ENCODE measurements around the gene MAGEA9B. TPM values are rescaled to one million over a fixed set of nuclear protein-coding genes. Genes with fewer than 3 reads are reported as not detected.
"Not testable (repeated sequence)": the region's sequence is repeated elsewhere in the genome, so short reads cannot be mapped to it uniquely, and the experiment has no call there.

The MAGEA9B gene
- total RNA-seq, 4 donors from 2014 or later = not detected

DNA sequence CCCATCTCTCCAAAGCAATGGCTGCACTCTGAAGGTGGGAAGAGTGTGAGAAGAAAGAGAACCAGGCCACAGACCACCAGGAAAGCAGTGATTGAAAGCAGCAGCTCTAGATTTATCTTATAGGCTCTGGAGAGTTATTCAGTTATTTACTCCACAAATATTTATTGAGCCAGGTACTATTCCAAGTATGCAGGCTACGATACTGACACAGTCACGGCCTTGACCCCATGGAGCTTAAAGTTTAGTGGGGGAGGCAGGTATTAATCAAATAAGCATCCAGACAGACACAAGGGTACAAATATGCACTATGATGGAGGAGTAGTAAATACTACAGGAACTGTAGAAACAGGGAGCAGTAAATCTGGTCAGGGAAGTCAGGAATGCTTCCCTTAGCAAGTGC, 41.5 kb upstream of the MAGEA9B start:
- Histone ChIP-seq H3K4me3 (no peak overlapping the region), H3K36me3 (no peaks in the 10 kb centered on the region), H3K4me1 (peaks cover 13 to 22% of the 10 kb centered on the region in 2 donors), H3K27me3 (no peaks in the 10 kb centered on the region), H3K9me3 (no peaks in the 10 kb centered on the region), H3K27ac (no peak overlapping the region)
- in situ Hi-C loops (cut with MboI; ENCODE audit: low sequenced_read_pairs in 4 of 4) = loop anchor here in 1 of 4 donors (25.0 kb wide), 1 partner anchor 1716 kb away; the partner anchor contains the start of gene FMR1
- DNase-seq (no peak), ATAC-seq (no peak)
- TF ChIP-seq, protein P1, sequence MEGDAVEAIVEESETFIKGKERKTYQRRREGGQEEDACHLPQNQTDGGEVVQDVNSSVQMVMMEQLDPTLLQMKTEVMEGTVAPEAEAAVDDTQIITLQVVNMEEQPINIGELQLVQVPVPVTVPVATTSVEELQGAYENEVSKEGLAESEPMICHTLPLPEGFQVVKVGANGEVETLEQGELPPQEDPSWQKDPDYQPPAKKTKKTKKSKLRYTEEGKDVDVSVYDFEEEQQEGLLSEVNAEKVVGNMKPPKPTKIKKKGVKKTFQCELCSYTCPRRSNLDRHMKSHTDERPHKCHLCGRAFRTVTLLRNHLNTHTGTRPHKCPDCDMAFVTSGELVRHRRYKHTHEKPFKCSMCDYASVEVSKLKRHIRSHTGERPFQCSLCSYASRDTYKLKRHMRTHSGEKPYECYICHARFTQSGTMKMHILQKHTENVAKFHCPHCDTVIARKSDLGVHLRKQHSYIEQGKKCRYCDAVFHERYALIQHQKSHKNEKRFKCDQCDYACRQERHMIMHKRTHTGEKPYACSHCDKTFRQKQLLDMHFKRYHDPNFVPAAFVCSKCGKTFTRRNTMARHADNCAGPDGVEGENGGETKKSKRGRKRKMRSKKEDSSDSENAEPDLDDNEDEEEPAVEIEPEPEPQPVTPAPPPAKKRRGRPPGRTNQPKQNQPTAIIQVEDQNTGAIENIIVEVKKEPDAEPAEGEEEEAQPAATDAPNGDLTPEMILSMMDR (IDR thresholded peaks at IDR 0.05 in 4 of 5, conservative IDR thresholded peaks at IDR 0.05 in 1 of 5) = no peak
- TF ChIP-seq POLR2A (IDR thresholded peaks at IDR 0.05) = no peak
- intact Hi-C loops (cut with DNase I; ENCODE audit: low total_unique reads) = loop anchor here (5.0 kb wide), 1 partner anchor 141 kb away; no protein-coding TSS in a partner anchor

DNA sequence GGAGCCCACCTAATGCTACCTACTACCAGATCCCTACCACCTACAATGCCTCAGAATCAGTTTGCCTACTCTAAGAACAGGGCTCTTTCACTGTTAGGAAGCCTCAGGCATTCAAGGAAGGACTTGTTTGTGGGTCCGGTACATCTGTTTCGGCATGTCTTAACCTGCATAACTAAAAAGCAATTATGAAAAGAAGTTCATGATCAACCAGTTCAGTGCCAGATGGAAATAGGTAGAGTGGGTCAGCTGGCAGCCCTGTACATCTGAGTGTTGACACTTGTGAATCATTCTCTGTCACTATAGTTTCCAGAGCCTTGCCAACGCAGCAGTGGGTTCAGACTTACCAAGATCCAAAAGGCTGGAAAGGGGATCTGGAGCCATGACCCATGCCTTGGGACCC, 41.0 kb upstream of the MAGEA9B start:
- ATAC-seq (no peak), DNase-seq (no peak)
- in situ Hi-C loops (cut with MboI; ENCODE audit: low sequenced_read_pairs in 4 of 4) (loop anchor here in 1 of 4 donors (25.0 kb wide), 1 partner anchor 1716 kb away; the partner anchor contains the start of gene FMR1), intact Hi-C loops (cut with DNase I; ENCODE audit: low total_unique reads) (loop anchor here (5.0 kb wide), 1 partner anchor 141 kb away; no protein-coding TSS in a partner anchor)
- Histone ChIP-seq H3K9me3 (no peaks in the 10 kb centered on the region), H3K36me3 (no peaks in the 10 kb centered on the region), H3K27ac (no peak overlapping the region), H3K4me1 (peaks cover 18 to 27% of the 10 kb centered on the region in 2 donors), H3K27me3 (no peaks in the 10 kb centered on the region), H3K4me3 (no peak overlapping the region)
- TF ChIP-seq, protein P1 (IDR thresholded peaks at IDR 0.05 in 4 of 5, conservative IDR thresholded peaks at IDR 0.05 in 1 of 5) = no peak
- TF ChIP-seq POLR2A (IDR thresholded peaks at IDR 0.05) = no peak

DNA sequence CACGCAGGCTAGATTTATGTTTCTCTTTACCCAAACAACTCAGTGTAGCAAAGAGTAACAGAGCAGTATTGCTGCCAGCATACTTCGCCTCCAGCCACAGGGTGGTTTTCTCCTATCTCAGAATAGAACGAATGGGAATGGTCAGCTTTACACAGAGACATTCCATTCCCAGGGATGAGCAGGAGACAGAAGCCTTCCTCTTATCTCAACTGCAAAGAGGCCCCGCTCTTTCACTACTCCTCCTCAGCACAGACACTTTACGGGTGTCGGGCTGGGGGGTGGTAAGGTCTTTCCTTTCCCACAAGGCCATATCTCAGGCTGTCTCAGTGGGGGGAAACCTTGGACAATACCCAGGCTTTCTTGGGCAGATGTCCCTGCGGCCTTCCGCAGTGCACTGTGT, 39.6 kb upstream of the MAGEA9B start:
- H3K9me3 ChIP-seq, H3K27ac ChIP-seq, H3K36me3 ChIP-seq, H3K27me3 ChIP-seq, H3K4me3 ChIP-seq, ATAC-seq, DNase-seq: not testable (repeated sequence)
- peaks cover 18 to 29% of the 10 kb centered on the region in 2 donors for H3K4me1 ChIP-seq
- in situ Hi-C loops (cut with MboI; ENCODE audit: low sequenced_read_pairs in 4 of 4) = loop anchor here in 1 of 4 donors (25.0 kb wide), 1 partner anchor 1715 kb away; the partner anchor contains the start of gene FMR1
- intact Hi-C loops (cut with DNase I; ENCODE audit: low total_unique reads) = loop anchor here (5.0 kb wide), 1 partner anchor 140 kb away; no protein-coding TSS in a partner anchor

DNA sequence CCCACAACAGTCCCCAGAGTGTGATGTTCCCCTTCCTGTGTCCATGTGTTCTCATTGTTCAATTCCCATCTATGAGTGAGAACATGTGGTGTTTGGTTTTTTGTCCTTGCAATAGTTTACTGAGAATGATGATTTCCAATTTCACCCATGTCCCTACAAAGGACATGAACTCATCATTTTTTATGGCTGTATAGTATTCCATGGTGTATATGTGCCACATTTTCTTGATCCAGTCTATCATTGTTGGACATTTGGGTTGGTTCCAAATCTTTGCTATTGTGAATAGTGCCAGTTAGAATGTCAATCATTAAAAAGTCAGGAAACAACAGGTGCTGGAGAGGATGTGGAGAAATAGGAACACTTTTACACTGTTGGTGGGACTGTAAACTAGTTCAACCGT, 32.4 kb upstream of the MAGEA9B start:
- not testable (repeated sequence) for DNase-seq
- in situ Hi-C loops (cut with MboI; ENCODE audit: low sequenced_read_pairs in 4 of 4) = loop anchor here in 2 of 4 donors (25.0 kb wide), 1 partner anchor 107 kb away; the partner anchor contains the start of gene IDS (in 2 of the 2)

DNA sequence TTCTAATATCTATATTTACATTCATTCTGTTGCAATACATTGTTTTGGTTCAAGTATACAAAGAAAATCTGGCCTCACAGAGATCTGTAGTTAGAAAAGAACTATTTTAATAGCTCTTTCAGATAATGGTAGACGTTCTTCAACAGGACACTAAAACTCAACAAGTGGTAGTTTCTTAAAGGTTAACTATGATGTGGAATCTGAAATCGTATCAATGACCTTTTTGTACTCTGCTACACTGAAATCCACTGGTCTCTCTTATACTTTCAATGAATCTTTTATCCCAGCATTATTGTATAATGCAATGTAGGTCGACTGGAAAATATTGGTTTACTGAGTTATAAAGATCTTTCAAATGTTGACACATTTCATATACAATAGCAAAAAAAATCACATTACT, 31.6 kb upstream of the MAGEA9B start:
- in situ Hi-C loops (cut with MboI; ENCODE audit: low sequenced_read_pairs in 4 of 4) = loop anchor here in 2 of 4 donors (25.0 kb wide), 1 partner anchor 107 kb away; the partner anchor contains the start of gene IDS (in 2 of the 2)
- Histone ChIP-seq H3K9me3 (no peaks in the 10 kb centered on the region), H3K27ac (no peak overlapping the region), H3K4me3 (no peak overlapping the region), H3K27me3 (no peaks in the 10 kb centered on the region), H3K36me3 (no peaks in the 10 kb centered on the region), H3K4me1 (peaks cover 6 to 9% of the 10 kb centered on the region in 2 donors)
- TF ChIP-seq POLR2A (IDR thresholded peaks at IDR 0.05) = no peak
- TF ChIP-seq, protein P1 (IDR thresholded peaks at IDR 0.05 in 4 of 5, conservative IDR thresholded peaks at IDR 0.05 in 1 of 5) = no peak
- DNase-seq (no peak), ATAC-seq (no peak)
- intact Hi-C loops (cut with DNase I; ENCODE audit: low total_unique reads) = no loop called here

More for the DNA sequence above, 32.4 kb upstream of the MAGEA9B start:
- H3K27me3 ChIP-seq; H3K27ac ChIP-seq; H3K4me3 ChIP-seq; ATAC-seq; intact Hi-C loops (cut with DNase I; ENCODE audit: low total_unique reads); H3K9me3 ChIP-seq; H3K36me3 ChIP-seq: not testable (repeated sequence)
- peaks cover 6 to 14% of the 10 kb centered on the region in 2 donors for H3K4me1 ChIP-seq

All from gastrocnemius medialis (tissue), 4 donors.